Liver (tissue), 3 donors: Measurements from ENCODE around the gene WWOX.

ENCODE experiments used
- CTCF ChIP-seq: fragments of 150-350 bp; IDR thresholded peaks from 2 replicates; pipeline ENCODE4 v1.5.1; 2017; ENCODE audit warnings: improper control_type of control experiment, low read depth, low read length; ENCODE audit not compliant: missing input control
- FOXA1 ChIP-seq: IDR thresholded peaks from 2 replicates; pipeline ENCODE4 v1.6.1; 2016; ENCODE audit warnings: antibody characterized with exemption
- GABPA ChIP-seq, 2 donors: IDR thresholded peaks in 1 of 2; conservative IDR thresholded peaks in 1 of 2; 2 replicates each; pipeline ENCODE4 v1.6.1; 2016; ENCODE audit warnings: antibody characterized with exemption in 2 of 2, mild to moderate bottlenecking in 1 of 2, moderate library complexity in 1 of 2
- HNF4G ChIP-seq: IDR thresholded peaks from 2 replicates; pipeline ENCODE4 v1.6.1; 2016; ENCODE audit warnings: antibody characterized with exemption
- MAX ChIP-seq: IDR thresholded peaks from 2 replicates; pipeline ENCODE4 v1.6.1; 2016; ENCODE audit warnings: antibody characterized with exemption
- NR2F2 ChIP-seq: IDR thresholded peaks from 2 replicates; pipeline ENCODE4 v1.6.1; 2016; ENCODE audit warnings: antibody characterized with exemption
- RAD21 ChIP-seq, 2 donors: IDR thresholded peaks; 2 replicates each; pipeline ENCODE4 v1.6.1; 2016; ENCODE audit warnings: antibody characterized with exemption in 2 of 2, mild to moderate bottlenecking in 2 of 2
- REST ChIP-seq: IDR thresholded peaks from 2 replicates; pipeline ENCODE4 v1.6.1; 2016; ENCODE audit warnings: antibody characterized with exemption, mild to moderate bottlenecking
- SP1 ChIP-seq: IDR thresholded peaks from 2 replicates; pipeline ENCODE4 v1.6.1; 2018; ENCODE audit warnings: antibody characterized with exemption, mild to moderate bottlenecking
- TAF1 ChIP-seq: conservative IDR thresholded peaks from 2 replicates; pipeline ENCODE4 v1.6.1; 2016; ENCODE audit warnings: antibody characterized with exemption, mild to moderate bottlenecking
- YY1 ChIP-seq: IDR thresholded peaks from 2 replicates; pipeline ENCODE4 v1.6.1; 2016; ENCODE audit warnings: antibody characterized with exemption, mild to moderate bottlenecking
- ZBTB33 ChIP-seq: IDR thresholded peaks from 2 replicates; pipeline ENCODE4 v1.6.1; 2016; ENCODE audit warnings: antibody characterized with exemption
- donor health status: healthy.
- donor health status: healthy.

GRCh38 chr16:78832100-78832499 is 732.6 kb downstream of the WWOX start:
- TF ChIP-seq CTCF, result no peak
- no peak for TF ChIP-seq NR2F2
- TF ChIP-seq YY1, result no peak
- TF ChIP-seq RAD21 (IDR thresholded peaks at IDR 0.05), result no peak
- TF ChIP-seq MAX, result no peak
- no peak for TF ChIP-seq GABPA (IDR thresholded peaks at IDR 0.05 in 1 of 2, conservative IDR thresholded peaks at IDR 0.05 in 1 of 2)
- TF ChIP-seq TAF1, result no peak
- TF ChIP-seq REST, result no peak
- TF ChIP-seq SP1, result no peak
- TF ChIP-seq FOXA1, result no peak
- TF ChIP-seq HNF4G, result no peak
- TF ChIP-seq ZBTB33, result no peak
